Urinary bladder (tissue), 4 donors: ENCODE results near the gene TTLL11. TPM values are rescaled to one million over a fixed set of nuclear protein-coding genes. Genes with fewer than 3 reads are reported as not detected.

Experiments
- DNase-seq: peaks from one replicate; pipeline ENCODE4 v3.0.0-alpha.2; 2015; ENCODE audit errors: extremely low spot score
- H3K27ac ChIP-seq: one replicate; pipeline ENCODE4 v1.5.1; 2013; ENCODE audit warnings: low read depth, mild to moderate bottlenecking, moderate library complexity
- H3K36me3 ChIP-seq: one replicate; pipeline ENCODE4 v1.6.1; 2013; ENCODE audit warnings: mild to moderate bottlenecking, moderate library complexity; ENCODE audit not compliant: insufficient read depth
- H3K4me1 ChIP-seq: one replicate; pipeline ENCODE4 v1.6.1; 2013; ENCODE audit warnings: mild to moderate bottlenecking, moderate library complexity; ENCODE audit not compliant: insufficient read depth
- H3K4me3 ChIP-seq: one replicate; pipeline ENCODE4 v1.5.1; 2013; ENCODE audit warnings: low read depth, low read length
- WGBS: extraction: QIAGEN DNeasy Blood & Tissue Kit; methylation state at CpG from one replicate; pipeline ENCODE4 v1.1.7; 2013; 5-methylcytosine and 5-hydroxymethylcytosine counted together
- polyA plus RNA-seq: library from polyadenylated mRNA; stranded (reverse); fragments of 200-250 nt; gene quantifications from one replicate; pipeline ENCODE4 v1.2.3, GENCODE V29; 2013
- total RNA-seq: library from RNA; depleted of rRNA; stranded (reverse); fragments of >200 nt; gene quantifications from one replicate; pipeline ENCODE4 v1.2.3, GENCODE V29; 2014
- donor health status: healthy with polysubstance abuse.
- donor health status: healthy.

Gene TTLL11
- total and polyA plus RNA-seq, 2 donors, result 12.8 to 14.4 TPM

GRCh38 chr9:122110100-122110833, 17.2 kb upstream of the TTLL11 start:
- H3K4me1 ChIP-seq, result no peaks in the 10 kb centered on the region
- H3K27ac ChIP-seq, result no peak overlapping the region
- H3K36me3 ChIP-seq, result no peaks in the 10 kb centered on the region
- H3K4me3 ChIP-seq, result no peak overlapping the region
- WGBS, result 93% methylated on average over 7 of the region's 7 CpGs
- no peak for DNase-seq

GRCh38 chr9:122109035-122109813, 16.1 kb upstream of the TTLL11 start:
- H3K4me1 ChIP-seq, result no peaks in the 10 kb centered on the region
- no peak for DNase-seq
- H3K4me3 ChIP-seq, result no peak overlapping the region
- WGBS, result 84% methylated on average over 3 of the region's 3 CpGs
- no peak overlapping the region for H3K27ac ChIP-seq
- H3K36me3 ChIP-seq, result no peaks in the 10 kb centered on the region

- H3K4me1 ChIP-seq, result no peaks in the 10 kb centered on the region
- H3K4me3 ChIP-seq, result no peak overlapping the region
- 38% methylated on average over 7 of the region's 7 CpGs for WGBS
- DNase-seq, result no peak
- H3K36me3 ChIP-seq, result no peaks in the 10 kb centered on the region
- H3K27ac ChIP-seq, result no peak overlapping the region
Observed at GRCh38 chr9:122107291-122107805, 14.2 kb upstream of the TTLL11 start.

- Histone ChIP-seq H3K27ac (no peak overlapping the region), H3K4me1 (no peaks in the 10 kb centered on the region), H3K4me3 (no peak overlapping the region), H3K36me3 (no peaks in the 10 kb centered on the region)
- WGBS, result 22% methylated on average over 2 of the region's 2 CpGs
- DNase-seq, result no peak
Observed at GRCh38 chr9:122106576-122106975, 13.5 kb upstream of the TTLL11 start.

- Histone ChIP-seq H3K4me3 (no peak overlapping the region), H3K4me1 (no peaks in the 10 kb centered on the region), H3K27ac (no peak overlapping the region), H3K36me3 (no peaks in the 10 kb centered on the region)
- WGBS, result 97% methylated on average over 1 of the region's 1 CpG
- DNase-seq, result no peak
Observed at GRCh38 chr9:122103985-122104384, 10.9 kb upstream of the TTLL11 start.

GRCh38 chr9:122102156-122102555, 9.0 kb upstream of the TTLL11 start:
- DNase-seq, result no peak
- no peak overlapping the region for H3K4me3 ChIP-seq
- WGBS, result 93% methylated on average over 2 of the region's 2 CpGs
- no peaks in the 10 kb centered on the region for H3K36me3 ChIP-seq
- no peak overlapping the region for H3K27ac ChIP-seq
- no peaks in the 10 kb centered on the region for H3K4me1 ChIP-seq

- DNase-seq, result no peak
- Histone ChIP-seq H3K36me3 (no peaks in the 10 kb centered on the region), H3K4me1 (no peaks in the 10 kb centered on the region), H3K4me3 (no peak overlapping the region), H3K27ac (no peak overlapping the region)
- 85% methylated on average over 7 of the region's 7 CpGs for WGBS
Observed at GRCh38 chr9:122100756-122101155, 7.6 kb upstream of the TTLL11 start.

GRCh38 chr9:122099271-122099869, 6.3 kb upstream of the TTLL11 start:
- WGBS, result 46% methylated on average over 16 of the region's 16 CpGs
- Histone ChIP-seq H3K27ac (no peak overlapping the region), H3K36me3 (no peaks in the 10 kb centered on the region), H3K4me1 (no peaks in the 10 kb centered on the region), H3K4me3 (no peak overlapping the region)
- no peak for DNase-seq

GRCh38 chr9:122097679-122098315, 4.7 kb upstream of the TTLL11 start:
- H3K4me1 ChIP-seq, result no peaks in the 10 kb centered on the region
- no peak overlapping the region for H3K4me3 ChIP-seq
- DNase-seq, result no peak
- no peaks in the 10 kb centered on the region for H3K36me3 ChIP-seq
- H3K27ac ChIP-seq, result no peak overlapping the region
- WGBS, result 63% methylated on average over 8 of the region's 8 CpGs

GRCh38 chr9:122096620-122097415, 3.7 kb upstream of the TTLL11 start:
- Histone ChIP-seq H3K36me3 (no peaks in the 10 kb centered on the region), H3K4me1 (no peaks in the 10 kb centered on the region), H3K4me3 (no peak overlapping the region), H3K27ac (no peak overlapping the region)
- no peak for DNase-seq
- WGBS, result 77% methylated on average over 4 of the region's 4 CpGs

GRCh38 chr9:122095010-122095767, 2.1 kb upstream of the TTLL11 start:
- H3K36me3 ChIP-seq, result no peaks in the 10 kb centered on the region
- 25% methylated on average over 14 of the region's 14 CpGs for WGBS
- no peak for DNase-seq
- H3K27ac ChIP-seq, result no peak overlapping the region
- no peaks in the 10 kb centered on the region for H3K4me1 ChIP-seq
- no peak overlapping the region for H3K4me3 ChIP-seq
